Measurements from ENCODE around the gene TPM1. TPM values are rescaled to one million over a fixed set of nuclear protein-coding genes. Genes with fewer than 3 reads are reported as not detected.

Gene TPM1
- total and polyA plus RNA-seq, 9 of the 15 experiments (the other 6 are each of a cell fraction or from before 2014, with no cell fraction given): 8.1 to 53.9 (median 43.1) TPM

DNA sequence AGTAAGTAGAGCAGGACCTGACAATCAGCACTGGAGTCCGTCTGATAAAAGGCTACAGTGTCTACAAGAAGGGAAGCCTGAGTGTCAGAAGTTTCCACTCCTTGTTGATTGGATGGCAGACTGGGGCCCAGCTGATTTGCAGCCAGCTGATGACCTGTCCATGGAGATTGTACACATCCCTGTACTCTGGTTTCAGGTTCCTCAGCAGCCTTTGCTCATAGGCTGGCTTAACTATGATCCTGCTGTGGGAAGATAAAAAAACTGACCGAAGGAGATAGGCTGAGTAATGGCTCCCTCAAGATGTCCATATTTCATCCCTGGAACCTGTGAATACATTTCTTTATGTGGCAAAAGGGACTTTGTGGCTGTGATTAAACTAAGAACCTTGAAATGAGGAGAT, 67.4 kb downstream of the TPM1 start (continued):
- TF ChIP-seq, protein P1, sequence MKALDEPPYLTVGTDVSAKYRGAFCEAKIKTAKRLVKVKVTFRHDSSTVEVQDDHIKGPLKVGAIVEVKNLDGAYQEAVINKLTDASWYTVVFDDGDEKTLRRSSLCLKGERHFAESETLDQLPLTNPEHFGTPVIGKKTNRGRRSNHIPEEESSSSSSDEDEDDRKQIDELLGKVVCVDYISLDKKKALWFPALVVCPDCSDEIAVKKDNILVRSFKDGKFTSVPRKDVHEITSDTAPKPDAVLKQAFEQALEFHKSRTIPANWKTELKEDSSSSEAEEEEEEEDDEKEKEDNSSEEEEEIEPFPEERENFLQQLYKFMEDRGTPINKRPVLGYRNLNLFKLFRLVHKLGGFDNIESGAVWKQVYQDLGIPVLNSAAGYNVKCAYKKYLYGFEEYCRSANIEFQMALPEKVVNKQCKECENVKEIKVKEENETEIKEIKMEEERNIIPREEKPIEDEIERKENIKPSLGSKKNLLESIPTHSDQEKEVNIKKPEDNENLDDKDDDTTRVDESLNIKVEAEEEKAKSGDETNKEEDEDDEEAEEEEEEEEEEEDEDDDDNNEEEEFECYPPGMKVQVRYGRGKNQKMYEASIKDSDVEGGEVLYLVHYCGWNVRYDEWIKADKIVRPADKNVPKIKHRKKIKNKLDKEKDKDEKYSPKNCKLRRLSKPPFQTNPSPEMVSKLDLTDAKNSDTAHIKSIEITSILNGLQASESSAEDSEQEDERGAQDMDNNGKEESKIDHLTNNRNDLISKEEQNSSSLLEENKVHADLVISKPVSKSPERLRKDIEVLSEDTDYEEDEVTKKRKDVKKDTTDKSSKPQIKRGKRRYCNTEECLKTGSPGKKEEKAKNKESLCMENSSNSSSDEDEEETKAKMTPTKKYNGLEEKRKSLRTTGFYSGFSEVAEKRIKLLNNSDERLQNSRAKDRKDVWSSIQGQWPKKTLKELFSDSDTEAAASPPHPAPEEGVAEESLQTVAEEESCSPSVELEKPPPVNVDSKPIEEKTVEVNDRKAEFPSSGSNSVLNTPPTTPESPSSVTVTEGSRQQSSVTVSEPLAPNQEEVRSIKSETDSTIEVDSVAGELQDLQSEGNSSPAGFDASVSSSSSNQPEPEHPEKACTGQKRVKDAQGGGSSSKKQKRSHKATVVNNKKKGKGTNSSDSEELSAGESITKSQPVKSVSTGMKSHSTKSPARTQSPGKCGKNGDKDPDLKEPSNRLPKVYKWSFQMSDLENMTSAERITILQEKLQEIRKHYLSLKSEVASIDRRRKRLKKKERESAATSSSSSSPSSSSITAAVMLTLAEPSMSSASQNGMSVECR (CRISPR knock-in tag; IDR thresholded peaks at IDR 0.05): peak; percentile 75; the same call in 1 of the 2 replicates
- TF ChIP-seq RCOR1 (IDR thresholded peaks at IDR 0.05; ENCODE audit: borderline replicate concordance in 1 of 2, low read depth in 2 of 2, low read length in 2 of 2) (peak; percentile 84 to 85; a peak in 3 of 4 replicates), RFX1 (IDR thresholded peaks at IDR 0.05) (peak; percentile 45; the same call in 1 of the 2 replicates), RUNX1 (IDR thresholded peaks at IDR 0.05; ENCODE audit: low read depth) (no peak), XRCC5 (IDR thresholded peaks at IDR 0.05; ENCODE audit: low read depth, low read length) (no peak), KAT8 (IDR thresholded peaks at IDR 0.05; ENCODE audit: low read depth) (no peak), GATAD2A (IDR thresholded peaks at IDR 0.05) (no peak), CTBP1 (IDR thresholded peaks at IDR 0.05; ENCODE audit: borderline replicate concordance) (peak; percentile 83; the same call in 1 of the 2 replicates), TCF7 (IDR thresholded peaks at IDR 0.05; ENCODE audit: borderline replicate concordance) (no peak), TRIM28 (IDR thresholded peaks at IDR 0.05) (no peak), EZH2 (IDR thresholded peaks at IDR 0.05; ENCODE audit: borderline replicate concordance, low read depth, low read length) (no peak), TAF1 (IDR thresholded peaks at IDR 0.05; ENCODE audit: control insufficient read depth, extremely low read depth, insufficient read depth, low read length, severe bottlenecking) (no peak)
- TF ChIP-seq, protein P2, sequence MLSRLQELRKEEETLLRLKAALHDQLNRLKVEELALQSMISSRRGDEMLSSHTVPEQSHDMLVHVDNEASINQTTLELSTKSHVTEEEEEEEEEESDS (CRISPR knock-in tag; IDR thresholded peaks at IDR 0.05): no peak
- TF ChIP-seq, protein P3, sequence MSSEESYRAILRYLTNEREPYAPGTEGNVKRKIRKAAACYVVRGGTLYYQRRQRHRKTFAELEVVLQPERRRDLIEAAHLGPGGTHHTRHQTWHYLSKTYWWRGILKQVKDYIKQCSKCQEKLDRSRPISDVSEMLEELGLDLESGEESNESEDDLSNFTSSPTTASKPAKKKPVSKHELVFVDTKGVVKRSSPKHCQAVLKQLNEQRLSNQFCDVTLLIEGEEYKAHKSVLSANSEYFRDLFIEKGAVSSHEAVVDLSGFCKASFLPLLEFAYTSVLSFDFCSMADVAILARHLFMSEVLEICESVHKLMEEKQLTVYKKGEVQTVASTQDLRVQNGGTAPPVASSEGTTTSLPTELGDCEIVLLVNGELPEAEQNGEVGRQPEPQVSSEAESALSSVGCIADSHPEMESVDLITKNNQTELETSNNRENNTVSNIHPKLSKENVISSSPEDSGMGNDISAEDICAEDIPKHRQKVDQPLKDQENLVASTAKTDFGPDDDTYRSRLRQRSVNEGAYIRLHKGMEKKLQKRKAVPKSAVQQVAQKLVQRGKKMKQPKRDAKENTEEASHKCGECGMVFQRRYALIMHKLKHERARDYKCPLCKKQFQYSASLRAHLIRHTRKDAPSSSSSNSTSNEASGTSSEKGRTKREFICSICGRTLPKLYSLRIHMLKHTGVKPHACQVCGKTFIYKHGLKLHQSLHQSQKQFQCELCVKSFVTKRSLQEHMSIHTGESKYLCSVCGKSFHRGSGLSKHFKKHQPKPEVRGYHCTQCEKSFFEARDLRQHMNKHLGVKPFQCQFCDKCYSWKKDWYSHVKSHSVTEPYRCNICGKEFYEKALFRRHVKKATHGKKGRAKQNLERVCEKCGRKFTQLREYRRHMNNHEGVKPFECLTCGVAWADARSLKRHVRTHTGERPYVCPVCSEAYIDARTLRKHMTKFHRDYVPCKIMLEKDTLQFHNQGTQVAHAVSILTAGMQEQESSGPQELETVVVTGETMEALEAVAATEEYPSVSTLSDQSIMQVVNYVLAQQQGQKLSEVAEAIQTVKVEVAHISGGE (CRISPR knock-in tag; IDR thresholded peaks at IDR 0.05): peak in 1 of 3 experiments; percentile 53; a peak in 1 of 6 replicates
- TF ChIP-seq, protein P4, sequence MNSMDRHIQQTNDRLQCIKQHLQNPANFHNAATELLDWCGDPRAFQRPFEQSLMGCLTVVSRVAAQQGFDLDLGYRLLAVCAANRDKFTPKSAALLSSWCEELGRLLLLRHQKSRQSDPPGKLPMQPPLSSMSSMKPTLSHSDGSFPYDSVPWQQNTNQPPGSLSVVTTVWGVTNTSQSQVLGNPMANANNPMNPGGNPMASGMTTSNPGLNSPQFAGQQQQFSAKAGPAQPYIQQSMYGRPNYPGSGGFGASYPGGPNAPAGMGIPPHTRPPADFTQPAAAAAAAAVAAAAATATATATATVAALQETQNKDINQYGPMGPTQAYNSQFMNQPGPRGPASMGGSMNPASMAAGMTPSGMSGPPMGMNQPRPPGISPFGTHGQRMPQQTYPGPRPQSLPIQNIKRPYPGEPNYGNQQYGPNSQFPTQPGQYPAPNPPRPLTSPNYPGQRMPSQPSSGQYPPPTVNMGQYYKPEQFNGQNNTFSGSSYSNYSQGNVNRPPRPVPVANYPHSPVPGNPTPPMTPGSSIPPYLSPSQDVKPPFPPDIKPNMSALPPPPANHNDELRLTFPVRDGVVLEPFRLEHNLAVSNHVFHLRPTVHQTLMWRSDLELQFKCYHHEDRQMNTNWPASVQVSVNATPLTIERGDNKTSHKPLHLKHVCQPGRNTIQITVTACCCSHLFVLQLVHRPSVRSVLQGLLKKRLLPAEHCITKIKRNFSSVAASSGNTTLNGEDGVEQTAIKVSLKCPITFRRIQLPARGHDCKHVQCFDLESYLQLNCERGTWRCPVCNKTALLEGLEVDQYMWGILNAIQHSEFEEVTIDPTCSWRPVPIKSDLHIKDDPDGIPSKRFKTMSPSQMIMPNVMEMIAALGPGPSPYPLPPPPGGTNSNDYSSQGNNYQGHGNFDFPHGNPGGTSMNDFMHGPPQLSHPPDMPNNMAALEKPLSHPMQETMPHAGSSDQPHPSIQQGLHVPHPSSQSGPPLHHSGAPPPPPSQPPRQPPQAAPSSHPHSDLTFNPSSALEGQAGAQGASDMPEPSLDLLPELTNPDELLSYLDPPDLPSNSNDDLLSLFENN (IDR thresholded peaks at IDR 0.05; ENCODE audit: low read depth in 2 of 2, low read length in 2 of 2): peak in 1 of 2 experiments; percentile 71; a peak in 2 of 4 replicates
